Measurements from ENCODE around the gene SCOC.

DNA sequence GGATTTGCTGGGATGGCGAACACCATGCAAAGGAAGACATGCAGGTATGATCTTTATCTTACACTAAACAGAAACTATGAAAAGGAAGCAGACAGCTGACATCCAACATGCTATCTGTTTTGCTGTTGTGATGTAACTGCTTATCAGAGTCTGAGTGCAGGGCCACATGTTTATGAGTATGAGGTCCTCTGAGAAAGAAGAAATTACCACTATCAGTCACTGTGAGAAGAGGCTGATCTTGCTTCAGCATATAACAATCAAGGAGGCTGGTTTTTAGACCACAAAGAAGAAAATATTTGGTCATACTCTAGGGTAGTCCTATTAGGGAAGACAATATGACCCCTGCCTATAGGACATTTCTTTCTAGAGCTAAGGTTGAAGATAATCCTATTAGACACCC is 35.5 kb downstream of the SCOC start:
- TF ChIP-seq FOS (IDR thresholded peaks at IDR 0.05; ENCODE audit: borderline replicate concordance, insufficient read depth, low read length): no peak
- no peak for TF ChIP-seq MYC (IDR thresholded peaks at IDR 0.05; ENCODE audit: low read depth, low read length)

Data from endothelial cell of umbilical vein (primary cell).